Measurements from ENCODE around the gene DIDO1. TPM values are rescaled to one million over a fixed set of nuclear protein-coding genes. Genes with fewer than 3 reads are reported as not detected.

Gene DIDO1
- total and polyA plus RNA-seq, 2 of the 13 experiments (the other 11 are each of a cell fraction or from before 2014, with no cell fraction given) = 75.0 to 75.1 TPM

DNA sequence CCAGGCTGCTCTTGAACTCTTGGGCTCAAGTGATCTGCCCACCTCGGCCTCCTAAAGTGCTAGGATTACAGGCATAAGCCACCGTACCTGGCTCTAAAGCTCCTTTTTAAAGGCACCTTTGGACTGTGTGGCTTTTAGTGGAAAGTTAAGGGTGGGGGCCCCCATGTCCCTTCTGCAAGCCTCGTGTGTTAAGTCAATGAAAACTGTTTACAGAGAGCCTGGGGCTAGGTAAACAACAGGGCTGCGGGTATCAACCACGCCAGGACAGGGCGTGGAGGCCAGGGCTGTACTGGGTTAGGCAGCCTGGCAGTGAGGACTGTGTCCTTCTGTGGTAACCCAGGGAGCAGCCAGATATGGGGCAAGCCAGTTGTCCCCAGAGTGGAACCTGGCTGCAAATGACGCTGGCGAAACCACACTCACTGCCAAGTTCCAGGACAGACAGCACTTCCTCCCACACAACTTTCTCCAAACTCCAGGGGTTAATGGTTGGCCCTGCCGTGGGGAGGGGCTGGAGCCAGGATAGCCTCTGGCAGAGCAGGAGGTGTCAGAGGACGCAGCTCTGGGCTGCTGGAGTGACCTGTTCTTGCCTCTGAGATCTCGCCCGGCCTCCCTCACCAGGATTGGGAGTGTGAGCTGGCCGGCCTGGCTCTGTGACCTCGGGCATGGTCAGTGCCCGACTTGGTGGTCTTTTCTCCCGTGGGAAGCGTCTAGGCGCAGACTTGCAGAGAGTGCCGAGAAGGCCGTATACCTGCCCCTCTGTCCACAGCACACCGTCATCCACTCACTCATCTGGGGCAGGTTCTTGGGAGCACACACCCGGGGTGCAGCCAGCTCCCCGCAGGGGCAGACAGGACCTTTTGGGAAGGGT lies 29.4 kb upstream of the DIDO1 start (continued):
- TF ChIP-seq ZNF235 (CRISPR knock-in tag; IDR thresholded peaks at IDR 0.05; ENCODE audit: borderline replicate concordance) = no peak
- TF ChIP-seq SKI (IDR thresholded peaks at IDR 0.05; ENCODE audit: partially characterized antibody) = peak; percentile 96
- TF ChIP-seq WIZ (CRISPR knock-in tag; IDR thresholded peaks at IDR 0.05) = no peak; the same call in 1 of the 2 replicates
- no peak; the same call in 1 of the 2 replicates for TF ChIP-seq EEA1 (CRISPR knock-in tag; IDR thresholded peaks at IDR 0.05; ENCODE audit: borderline replicate concordance)
- TF ChIP-seq, protein P1, sequence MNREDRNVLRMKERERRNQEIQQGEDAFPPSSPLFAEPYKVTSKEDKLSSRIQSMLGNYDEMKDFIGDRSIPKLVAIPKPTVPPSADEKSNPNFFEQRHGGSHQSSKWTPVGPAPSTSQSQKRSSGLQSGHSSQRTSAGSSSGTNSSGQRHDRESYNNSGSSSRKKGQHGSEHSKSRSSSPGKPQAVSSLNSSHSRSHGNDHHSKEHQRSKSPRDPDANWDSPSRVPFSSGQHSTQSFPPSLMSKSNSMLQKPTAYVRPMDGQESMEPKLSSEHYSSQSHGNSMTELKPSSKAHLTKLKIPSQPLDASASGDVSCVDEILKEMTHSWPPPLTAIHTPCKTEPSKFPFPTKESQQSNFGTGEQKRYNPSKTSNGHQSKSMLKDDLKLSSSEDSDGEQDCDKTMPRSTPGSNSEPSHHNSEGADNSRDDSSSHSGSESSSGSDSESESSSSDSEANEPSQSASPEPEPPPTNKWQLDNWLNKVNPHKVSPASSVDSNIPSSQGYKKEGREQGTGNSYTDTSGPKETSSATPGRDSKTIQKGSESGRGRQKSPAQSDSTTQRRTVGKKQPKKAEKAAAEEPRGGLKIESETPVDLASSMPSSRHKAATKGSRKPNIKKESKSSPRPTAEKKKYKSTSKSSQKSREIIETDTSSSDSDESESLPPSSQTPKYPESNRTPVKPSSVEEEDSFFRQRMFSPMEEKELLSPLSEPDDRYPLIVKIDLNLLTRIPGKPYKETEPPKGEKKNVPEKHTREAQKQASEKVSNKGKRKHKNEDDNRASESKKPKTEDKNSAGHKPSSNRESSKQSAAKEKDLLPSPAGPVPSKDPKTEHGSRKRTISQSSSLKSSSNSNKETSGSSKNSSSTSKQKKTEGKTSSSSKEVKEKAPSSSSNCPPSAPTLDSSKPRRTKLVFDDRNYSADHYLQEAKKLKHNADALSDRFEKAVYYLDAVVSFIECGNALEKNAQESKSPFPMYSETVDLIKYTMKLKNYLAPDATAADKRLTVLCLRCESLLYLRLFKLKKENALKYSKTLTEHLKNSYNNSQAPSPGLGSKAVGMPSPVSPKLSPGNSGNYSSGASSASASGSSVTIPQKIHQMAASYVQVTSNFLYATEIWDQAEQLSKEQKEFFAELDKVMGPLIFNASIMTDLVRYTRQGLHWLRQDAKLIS (CRISPR knock-in tag; IDR thresholded peaks at IDR 0.05) = peak; percentile 75; the same call in 1 of the 2 replicates
- TF ChIP-seq, protein P2, sequence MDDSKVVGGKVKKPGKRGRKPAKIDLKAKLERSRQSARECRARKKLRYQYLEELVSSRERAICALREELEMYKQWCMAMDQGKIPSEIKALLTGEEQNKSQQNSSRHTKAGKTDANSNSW (CRISPR knock-in tag; IDR thresholded peaks at IDR 0.05; ENCODE audit: borderline replicate concordance) = no peak
- TF ChIP-seq, protein P3, sequence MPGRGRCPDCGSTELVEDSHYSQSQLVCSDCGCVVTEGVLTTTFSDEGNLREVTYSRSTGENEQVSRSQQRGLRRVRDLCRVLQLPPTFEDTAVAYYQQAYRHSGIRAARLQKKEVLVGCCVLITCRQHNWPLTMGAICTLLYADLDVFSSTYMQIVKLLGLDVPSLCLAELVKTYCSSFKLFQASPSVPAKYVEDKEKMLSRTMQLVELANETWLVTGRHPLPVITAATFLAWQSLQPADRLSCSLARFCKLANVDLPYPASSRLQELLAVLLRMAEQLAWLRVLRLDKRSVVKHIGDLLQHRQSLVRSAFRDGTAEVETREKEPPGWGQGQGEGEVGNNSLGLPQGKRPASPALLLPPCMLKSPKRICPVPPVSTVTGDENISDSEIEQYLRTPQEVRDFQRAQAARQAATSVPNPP (CRISPR knock-in tag; IDR thresholded peaks at IDR 0.05) = no peak
- no peak for TF ChIP-seq NR3C1 (CRISPR knock-in tag; IDR thresholded peaks at IDR 0.05)
- peak; percentile 65 for TF ChIP-seq TCF7 (IDR thresholded peaks at IDR 0.05; ENCODE audit: low read depth)
- TF ChIP-seq, protein P4, sequence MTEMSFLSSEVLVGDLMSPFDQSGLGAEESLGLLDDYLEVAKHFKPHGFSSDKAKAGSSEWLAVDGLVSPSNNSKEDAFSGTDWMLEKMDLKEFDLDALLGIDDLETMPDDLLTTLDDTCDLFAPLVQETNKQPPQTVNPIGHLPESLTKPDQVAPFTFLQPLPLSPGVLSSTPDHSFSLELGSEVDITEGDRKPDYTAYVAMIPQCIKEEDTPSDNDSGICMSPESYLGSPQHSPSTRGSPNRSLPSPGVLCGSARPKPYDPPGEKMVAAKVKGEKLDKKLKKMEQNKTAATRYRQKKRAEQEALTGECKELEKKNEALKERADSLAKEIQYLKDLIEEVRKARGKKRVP (CRISPR knock-in tag; IDR thresholded peaks at IDR 0.05) = peak in 1 of 2 experiments; percentile 41; a peak in 1 of 4 replicates
- 0 out of 2 replicates have a peak, but pooled peaks have one; percentile 94 for TF ChIP-seq ZNF256 (CRISPR knock-in tag; conservative IDR thresholded peaks at IDR 0.05)
- 0 out of 2 replicates have a peak, but pooled peaks have one; percentile 35 for TF ChIP-seq RNF2 (conservative IDR thresholded peaks at IDR 0.05; ENCODE audit: low read depth)
- TF ChIP-seq ARHGAP35 (CRISPR knock-in tag; IDR thresholded peaks at IDR 0.05; ENCODE audit: borderline replicate concordance) = peak; percentile 50
- no peak for TF ChIP-seq ZNF10 (CRISPR knock-in tag; IDR thresholded peaks at IDR 0.05; ENCODE audit: borderline replicate concordance, low read depth)
- peak; percentile 95 for TF ChIP-seq ZFP90 (CRISPR knock-in tag; IDR thresholded peaks at IDR 0.05; ENCODE audit: borderline replicate concordance)
- peak; percentile 80 for TF ChIP-seq ZNF274 (CRISPR knock-in tag; IDR thresholded peaks at IDR 0.05)
- TF ChIP-seq, protein P5, sequence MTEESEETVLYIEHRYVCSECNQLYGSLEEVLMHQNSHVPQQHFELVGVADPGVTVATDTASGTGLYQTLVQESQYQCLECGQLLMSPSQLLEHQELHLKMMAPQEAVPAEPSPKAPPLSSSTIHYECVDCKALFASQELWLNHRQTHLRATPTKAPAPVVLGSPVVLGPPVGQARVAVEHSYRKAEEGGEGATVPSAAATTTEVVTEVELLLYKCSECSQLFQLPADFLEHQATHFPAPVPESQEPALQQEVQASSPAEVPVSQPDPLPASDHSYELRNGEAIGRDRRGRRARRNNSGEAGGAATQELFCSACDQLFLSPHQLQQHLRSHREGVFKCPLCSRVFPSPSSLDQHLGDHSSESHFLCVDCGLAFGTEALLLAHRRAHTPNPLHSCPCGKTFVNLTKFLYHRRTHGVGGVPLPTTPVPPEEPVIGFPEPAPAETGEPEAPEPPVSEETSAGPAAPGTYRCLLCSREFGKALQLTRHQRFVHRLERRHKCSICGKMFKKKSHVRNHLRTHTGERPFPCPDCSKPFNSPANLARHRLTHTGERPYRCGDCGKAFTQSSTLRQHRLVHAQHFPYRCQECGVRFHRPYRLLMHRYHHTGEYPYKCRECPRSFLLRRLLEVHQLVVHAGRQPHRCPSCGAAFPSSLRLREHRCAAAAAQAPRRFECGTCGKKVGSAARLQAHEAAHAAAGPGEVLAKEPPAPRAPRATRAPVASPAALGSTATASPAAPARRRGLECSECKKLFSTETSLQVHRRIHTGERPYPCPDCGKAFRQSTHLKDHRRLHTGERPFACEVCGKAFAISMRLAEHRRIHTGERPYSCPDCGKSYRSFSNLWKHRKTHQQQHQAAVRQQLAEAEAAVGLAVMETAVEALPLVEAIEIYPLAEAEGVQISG (CRISPR knock-in tag; IDR thresholded peaks at IDR 0.05) = peak; percentile 94
- no peak for TF ChIP-seq ARNT (IDR thresholded peaks at IDR 0.05)
- 0 out of 2 replicates have a peak, but pooled peaks have one; percentile 73 for TF ChIP-seq ZNF367 (CRISPR knock-in tag; IDR thresholded peaks at IDR 0.05; ENCODE audit: borderline replicate concordance)
- no peak for TF ChIP-seq SNRNP70 (IDR thresholded peaks at IDR 0.05; ENCODE audit: low read depth, low read length)

Measured in HepG2 (cell line).